ENCODE results near the gene HSD3B7. TPM values are rescaled to one million over a fixed set of nuclear protein-coding genes. Genes with fewer than 3 reads are reported as not detected.
"Not testable (repeated sequence)": the region's sequence is repeated elsewhere in the genome, so short reads cannot be mapped to it uniquely, and the experiment has no call there.

HSD3B7 gene
- 1.6 and 2.3 TPM in 2 replicates for polyA plus RNA-seq (2014; cell fraction: cytosol; rRNA removed)
- polyA plus RNA-seq (2014; cell fraction: nucleus; rRNA removed): 8.9 and 12.2 TPM in 2 replicates

DNA sequence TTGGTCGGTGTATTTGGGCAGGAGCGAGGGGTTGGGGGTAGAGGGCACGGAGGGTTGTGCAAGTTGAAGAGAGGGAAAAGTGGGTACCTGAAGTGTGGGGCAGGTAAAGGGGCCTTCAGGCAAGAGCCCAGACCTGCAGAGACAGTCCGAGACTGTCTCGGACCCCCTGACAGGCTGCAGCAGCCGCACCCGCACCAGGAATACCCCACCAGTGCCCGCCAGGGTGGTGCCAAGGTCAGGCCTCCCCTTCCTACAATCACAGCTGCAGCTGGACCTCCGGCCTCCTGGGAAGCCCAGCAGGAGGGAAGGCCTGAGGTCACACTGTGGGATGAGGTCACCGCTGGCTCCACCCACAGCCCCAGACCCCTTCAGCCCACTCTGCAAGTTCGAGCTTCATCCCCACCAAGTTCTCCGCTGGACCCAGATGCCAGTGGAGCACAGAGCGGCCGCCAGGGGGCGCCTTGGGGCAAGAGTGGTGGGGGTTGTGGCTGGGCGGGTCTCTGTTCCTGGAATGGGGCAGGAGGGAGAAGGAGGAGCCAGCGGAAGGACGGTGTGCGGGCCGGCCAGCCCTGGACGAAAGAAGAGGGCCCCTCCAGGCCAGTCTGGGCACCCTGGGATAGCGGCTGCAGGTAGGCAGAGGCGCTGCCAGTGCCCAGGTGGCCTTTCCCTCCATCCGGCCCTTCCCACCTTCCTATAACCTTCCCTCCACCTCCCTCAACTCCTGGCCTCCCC is at the start of gene HSD3B7:
Gene HSD3B7, plus strand, starts transcription at position 539 of the 732 bp plus-strand sequence. CDS start 452 bp downstream, outside the sequence.
- peak; percentile 69 for DNase-seq (ENCODE audit: low spot score)

- DNase-seq (ENCODE audit: low spot score): no peak
Observed at GRCh38 chr16:30937692-30938091, 47.3 kb upstream of the HSD3B7 start.

DNA sequence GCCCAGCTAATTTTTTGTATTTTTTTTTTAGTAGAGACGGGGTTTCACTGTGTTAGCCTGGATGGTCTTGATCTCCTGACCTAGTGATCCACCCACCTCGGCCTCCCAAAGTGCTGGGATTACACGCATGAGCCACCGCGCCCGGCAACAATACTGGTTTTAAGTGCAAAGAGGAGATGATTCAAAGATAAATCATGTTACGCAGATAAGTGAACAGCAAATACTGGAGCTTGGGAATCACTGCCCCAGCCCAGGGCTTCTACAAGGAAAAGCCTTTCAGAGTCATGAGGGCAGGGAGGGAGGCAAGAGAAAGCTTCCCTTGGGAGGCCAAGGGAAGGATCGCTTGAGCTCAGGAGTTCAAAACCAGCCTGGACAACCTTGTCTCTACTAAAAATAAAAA is 45.4 kb upstream of the HSD3B7 start:
- not testable (repeated sequence) for DNase-seq (ENCODE audit: low spot score)

- peak; percentile 65 for DNase-seq (ENCODE audit: low spot score)
Observed at GRCh38 chr16:30941600-30942425, 43.2 kb upstream of the HSD3B7 start.

GRCh38 chr16:30942426-30942806 is 42.6 kb upstream of the HSD3B7 start:
- no peak for DNase-seq (ENCODE audit: low spot score)

DNA sequence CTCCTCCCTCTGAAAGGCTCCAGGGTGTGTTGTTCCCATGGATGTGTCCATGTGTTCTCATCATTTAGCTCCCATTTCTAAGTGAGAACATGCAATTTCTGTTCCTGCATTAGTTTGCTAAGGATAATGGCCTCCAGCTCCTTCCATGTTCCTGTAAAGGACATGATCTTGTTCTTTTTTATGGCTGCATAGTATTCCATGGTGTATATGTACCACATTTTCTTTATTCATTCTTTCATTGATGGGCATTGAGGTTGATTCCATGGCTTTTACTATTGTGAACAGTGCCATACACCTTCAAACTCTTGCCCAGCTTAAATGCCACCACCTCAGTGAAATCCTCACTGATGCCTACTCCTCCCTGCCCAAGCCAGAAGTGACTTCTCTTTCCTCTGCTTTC is 40.7 kb upstream of the HSD3B7 start:
- DNase-seq (ENCODE audit: low spot score): no peak

GRCh38 chr16:30946671-30947540 is 38.1 kb upstream of the HSD3B7 start:
- no peak for DNase-seq (ENCODE audit: low spot score)

DNA sequence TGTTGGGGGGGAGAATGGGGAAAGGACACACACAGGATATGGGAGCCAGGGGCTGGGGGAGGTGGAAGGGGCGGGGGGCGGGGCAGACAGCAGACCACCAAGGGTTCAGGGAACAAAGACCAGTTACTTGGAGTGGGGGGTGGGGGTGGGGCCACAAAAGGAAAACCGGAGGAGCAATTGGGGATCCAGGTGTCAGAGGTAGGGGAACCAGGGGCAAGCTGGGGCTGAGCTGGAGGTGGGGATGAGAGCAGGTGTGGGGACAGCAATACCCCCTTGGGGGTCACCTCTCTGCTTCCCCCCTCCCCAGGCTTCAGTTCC is 37.5 kb upstream of the HSD3B7 start:
- DNase-seq (ENCODE audit: low spot score): no peak

- DNase-seq (ENCODE audit: low spot score): peak; percentile 97
Observed at GRCh38 chr16:30947859-30948666, 36.9 kb upstream of the HSD3B7 start.

DNA sequence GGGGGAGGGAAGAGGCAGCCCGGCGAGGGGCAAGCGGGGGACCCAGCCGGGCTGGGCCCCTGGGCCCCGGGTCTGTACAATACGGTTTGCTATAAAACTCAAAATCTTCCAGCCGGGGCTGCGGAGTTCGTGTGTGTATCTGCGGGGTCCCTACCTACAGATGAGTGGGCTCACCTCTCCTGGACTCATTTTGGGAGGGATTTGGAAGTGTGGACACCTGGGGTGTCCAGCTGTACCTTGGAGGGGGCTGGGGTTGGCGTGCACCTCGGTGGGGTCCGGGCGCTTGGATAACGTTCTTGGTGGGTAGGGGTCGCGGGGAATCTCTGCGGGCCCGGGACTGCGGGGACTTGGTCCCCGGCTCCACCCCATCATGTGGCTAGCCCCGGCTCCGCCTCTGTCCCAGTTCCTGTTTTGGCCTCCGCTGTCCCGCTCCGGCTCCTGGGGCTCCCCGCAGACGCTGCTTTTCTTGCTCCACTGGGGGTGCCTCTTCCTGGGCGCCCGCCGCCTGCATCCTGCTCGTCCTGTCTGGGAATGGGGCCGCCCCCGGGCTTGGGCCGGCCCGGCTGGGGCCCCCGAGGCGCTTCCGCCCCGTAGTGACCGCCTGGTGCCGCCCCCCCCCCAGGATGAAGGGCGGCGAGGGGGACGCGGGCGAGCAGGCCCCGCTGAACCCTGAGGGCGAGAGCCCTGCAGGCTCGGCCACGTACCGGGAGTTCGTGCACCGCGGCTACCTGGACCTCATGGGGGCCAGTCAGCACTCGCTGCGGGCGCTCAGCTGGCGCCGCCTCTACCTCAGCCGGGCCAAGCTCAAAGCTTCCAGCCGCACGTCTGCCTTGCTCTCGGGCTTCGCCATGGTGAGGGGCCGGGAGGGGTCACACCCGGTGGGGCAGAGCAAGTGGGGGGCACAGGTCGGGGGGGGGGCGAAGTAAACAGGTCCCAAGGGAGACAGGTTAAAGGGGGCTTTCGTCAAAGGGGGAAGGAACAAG is 36.0 kb upstream of the HSD3B7 start, which contains the start of gene ORAI3:
Gene ORAI3, plus strand, starts transcription at position 402 of the 983 bp plus-strand sequence. Its CDS starts 222 bp downstream, at position 624.
- peak; percentile 46 for DNase-seq (ENCODE audit: low spot score)

DNA sequence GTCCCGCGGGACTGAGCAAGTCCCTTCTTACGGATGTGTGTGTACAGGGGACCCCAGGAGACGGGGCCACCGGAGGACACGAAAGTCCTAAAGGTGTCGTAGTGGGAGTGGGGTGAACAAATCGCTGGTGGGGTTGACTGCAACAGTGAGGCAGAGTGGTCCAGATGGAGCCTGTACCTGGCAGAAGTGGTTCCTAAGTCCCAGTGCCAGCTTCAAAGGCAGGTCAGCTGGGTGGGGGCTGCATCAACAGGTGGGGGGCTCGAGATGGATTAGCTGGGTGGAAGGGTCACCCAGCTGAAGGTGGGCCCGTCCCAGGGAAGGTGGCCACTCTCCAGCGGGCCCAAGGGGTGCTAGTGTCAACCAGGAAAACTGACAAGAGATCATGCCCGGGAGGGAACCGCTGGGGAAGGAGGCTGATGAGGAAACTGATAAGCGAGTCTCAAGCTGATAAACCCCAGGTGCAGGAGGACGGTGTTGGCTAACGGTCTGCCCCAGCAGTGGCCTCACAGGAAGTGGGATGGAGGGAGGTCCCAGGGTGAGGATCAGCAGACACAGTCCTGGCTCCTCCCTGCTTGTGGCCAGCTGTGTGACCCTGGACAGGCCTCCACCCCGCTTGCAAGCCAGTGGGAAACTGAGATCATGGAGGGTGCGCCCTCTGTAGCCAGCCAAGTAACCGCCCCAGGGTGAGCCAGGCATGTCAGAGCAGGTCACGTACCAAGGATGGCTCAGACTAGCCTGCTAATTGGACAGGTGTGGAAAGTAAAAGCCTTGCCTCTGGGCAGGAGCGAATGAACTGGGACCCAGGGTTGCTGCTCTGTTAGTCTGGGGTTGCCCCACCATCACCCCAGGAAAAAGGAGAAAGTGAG is 35.1 kb upstream of the HSD3B7 start:
- peak; percentile 92 for DNase-seq (ENCODE audit: low spot score)

DNA sequence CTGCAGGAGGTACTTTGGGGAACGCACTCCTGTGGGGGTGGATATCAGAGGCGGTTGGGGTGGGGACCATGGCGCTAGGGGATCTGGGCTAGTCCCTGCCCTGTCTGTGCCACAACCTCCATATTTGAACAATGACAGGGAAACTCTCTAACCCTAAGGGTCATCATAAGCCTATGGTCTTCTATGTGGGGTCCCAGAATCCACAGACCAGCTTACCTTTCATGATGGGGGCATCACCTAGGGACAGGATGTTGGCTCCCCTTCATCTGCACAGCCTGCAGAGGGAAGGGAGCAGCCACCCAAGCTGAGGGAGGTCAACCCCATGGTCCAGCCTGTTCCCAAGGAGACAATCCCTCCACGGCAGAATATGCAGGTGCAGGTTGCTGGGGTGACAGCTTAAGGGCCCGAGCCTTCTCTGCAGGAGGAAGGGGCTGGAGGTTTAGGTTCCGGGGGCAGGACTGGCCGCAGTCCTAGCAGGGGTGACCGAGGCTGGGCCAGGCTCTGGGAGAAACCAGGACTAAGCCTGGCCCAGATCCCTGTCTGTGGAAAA is 34.4 kb upstream of the HSD3B7 start:
- DNase-seq (ENCODE audit: low spot score): no peak

- DNase-seq (ENCODE audit: low spot score): no peak
Observed at GRCh38 chr16:30951193-30951592, 33.8 kb upstream of the HSD3B7 start.

- DNase-seq (ENCODE audit: low spot score): no peak
Observed at GRCh38 chr16:30951750-30952149, 33.3 kb upstream of the HSD3B7 start.

DNA sequence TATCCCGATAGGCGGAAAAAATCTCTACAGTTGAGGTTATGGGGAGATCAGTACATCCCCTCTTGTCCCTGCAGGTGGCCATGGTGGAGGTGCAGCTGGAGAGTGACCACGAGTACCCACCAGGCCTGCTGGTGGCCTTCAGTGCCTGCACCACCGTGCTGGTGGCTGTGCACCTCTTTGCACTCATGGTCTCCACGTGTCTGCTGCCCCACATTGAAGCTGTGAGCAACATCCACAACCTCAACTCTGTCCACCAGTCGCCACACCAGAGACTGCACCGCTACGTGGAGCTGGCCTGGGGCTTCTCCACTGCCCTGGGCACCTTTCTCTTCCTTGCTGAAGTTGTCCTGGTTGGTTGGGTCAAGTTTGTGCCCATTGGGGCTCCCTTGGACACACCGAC is 31.9 kb upstream of the HSD3B7 start:
- no peak for DNase-seq (ENCODE audit: low spot score)

GRCh38 chr16:30953511-30954124 is 31.4 kb upstream of the HSD3B7 start:
- peak; percentile 93 for DNase-seq (ENCODE audit: low spot score)

GRCh38 chr16:30954993-30955392 is 30.0 kb upstream of the HSD3B7 start:
- DNase-seq (ENCODE audit: low spot score): no peak
